SKM-1 treated with dmso at 0.1 percent for 144 hours (cell line): ENCODE results near the gene ZNF417.
"Not testable (repeated sequence)": the region's sequence is repeated elsewhere in the genome, so short reads cannot be mapped to it uniquely, and the experiment has no call there.

Experiments used
- DNase-seq: peaks from one replicate; lab custom pipeline; 2025; ENCODE audit not compliant: unreplicated experiment; lab: John Stamatoyannopoulos, UW

The ZNF417 gene

GRCh38 chr19:57888107-57888559 lies 28.3 kb downstream of the ZNF417 start:
- no peak for DNase-seq

GRCh38 chr19:57887195-57887941 lies 29.0 kb downstream of the ZNF417 start:
- DNase-seq, result no peak

GRCh38 chr19:57886046-57886445 lies 30.3 kb downstream of the ZNF417 start:
- no peak for DNase-seq

GRCh38 chr19:57873883-57874799 lies 42.3 kb downstream of the ZNF417 start:
- DNase-seq, result not testable (repeated sequence)

- no peak for DNase-seq
These were observed 43.9 kb downstream of the ZNF417 start for GRCh38 chr19:57872450-57872849.

GRCh38 chr19:57870225-57870624 lies 46.2 kb downstream of the ZNF417 start:
- no peak for DNase-seq

- not testable (repeated sequence) for DNase-seq
These were observed 46.7 kb downstream of the ZNF417 start for GRCh38 chr19:57869655-57870054.

GRCh38 chr19:57867868-57868492 lies 48.4 kb downstream of the ZNF417 start:
- no peak for DNase-seq
